GM12873 (cell line): Measurements from ENCODE around the gene FBXW5.

Experiments used
- TF ChIP-seq, protein P1 (sequence below): IDR thresholded peaks from 2 replicates; pipeline ENCODE4 v1.5.1; 2012; ENCODE audit warnings: low read depth, mild to moderate bottlenecking, moderate library complexity, low read length, control low read depth; ENCODE audit not compliant: insufficient read depth; ENCODE audit errors: missing control alignments

The FBXW5 gene

DNA sequence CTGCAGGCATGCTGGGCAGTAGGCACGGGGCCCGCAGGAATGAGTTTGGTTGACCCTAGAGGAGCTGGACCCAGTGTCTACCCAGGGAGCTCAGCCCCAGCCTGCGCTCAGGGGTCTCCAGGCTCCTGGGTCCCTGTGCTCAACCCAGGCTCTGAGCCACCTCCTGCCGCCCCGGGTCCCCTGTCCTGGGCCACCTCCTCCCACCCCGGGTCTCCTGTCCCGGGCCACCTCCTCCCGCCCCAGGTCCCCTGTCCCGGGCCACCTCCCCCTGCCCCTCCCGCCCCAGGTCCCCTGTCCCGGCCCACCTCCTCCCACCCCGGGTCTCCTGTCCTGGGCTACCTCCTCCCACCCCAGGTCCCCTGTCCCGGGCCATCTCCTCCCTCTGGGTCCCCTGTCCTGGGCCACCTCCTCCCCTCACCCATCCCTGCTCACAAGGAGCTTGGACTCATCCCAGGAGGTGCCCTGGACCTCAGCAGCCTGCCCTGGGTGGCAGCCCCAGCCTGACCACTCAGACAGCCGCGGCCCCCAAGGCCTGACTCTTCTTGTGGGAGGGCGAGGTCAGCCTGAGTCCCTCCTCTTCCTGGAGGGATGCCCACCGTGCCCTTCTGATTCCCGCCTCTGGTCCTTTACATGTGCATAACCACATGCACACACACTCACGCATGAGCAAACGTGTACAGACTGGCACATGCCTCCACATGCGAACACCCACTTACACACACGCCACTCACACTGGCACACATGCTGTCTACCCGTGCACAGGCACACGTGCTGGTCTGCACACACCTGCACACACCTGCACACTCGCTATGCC is 9.9 kb upstream of the FBXW5 start:
- TF ChIP-seq, protein P1, sequence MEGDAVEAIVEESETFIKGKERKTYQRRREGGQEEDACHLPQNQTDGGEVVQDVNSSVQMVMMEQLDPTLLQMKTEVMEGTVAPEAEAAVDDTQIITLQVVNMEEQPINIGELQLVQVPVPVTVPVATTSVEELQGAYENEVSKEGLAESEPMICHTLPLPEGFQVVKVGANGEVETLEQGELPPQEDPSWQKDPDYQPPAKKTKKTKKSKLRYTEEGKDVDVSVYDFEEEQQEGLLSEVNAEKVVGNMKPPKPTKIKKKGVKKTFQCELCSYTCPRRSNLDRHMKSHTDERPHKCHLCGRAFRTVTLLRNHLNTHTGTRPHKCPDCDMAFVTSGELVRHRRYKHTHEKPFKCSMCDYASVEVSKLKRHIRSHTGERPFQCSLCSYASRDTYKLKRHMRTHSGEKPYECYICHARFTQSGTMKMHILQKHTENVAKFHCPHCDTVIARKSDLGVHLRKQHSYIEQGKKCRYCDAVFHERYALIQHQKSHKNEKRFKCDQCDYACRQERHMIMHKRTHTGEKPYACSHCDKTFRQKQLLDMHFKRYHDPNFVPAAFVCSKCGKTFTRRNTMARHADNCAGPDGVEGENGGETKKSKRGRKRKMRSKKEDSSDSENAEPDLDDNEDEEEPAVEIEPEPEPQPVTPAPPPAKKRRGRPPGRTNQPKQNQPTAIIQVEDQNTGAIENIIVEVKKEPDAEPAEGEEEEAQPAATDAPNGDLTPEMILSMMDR, result no peak

DNA sequence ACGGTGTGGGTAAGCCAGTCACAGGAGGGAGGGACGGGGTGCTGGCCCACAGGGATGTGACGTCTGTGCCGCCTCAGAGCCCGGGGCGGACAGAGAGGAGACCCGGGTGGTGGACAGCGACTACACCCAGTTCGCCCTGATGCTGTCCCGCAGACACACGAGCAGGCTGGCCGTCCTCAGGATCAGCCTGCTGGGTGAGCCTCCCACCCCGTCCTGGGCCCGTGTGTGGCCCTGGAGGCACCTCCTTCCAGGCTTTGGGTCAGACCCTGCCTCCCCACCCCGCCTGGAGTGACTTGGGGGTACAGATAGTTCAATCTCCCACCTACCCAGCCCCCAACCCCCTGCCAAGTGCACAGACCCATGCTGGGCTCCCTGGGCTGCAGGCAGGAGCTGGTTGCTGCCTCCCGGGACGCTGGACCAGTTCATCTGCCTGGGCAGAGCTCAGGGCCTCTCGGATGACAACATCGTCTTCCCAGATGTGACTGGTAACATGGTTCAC is 9.3 kb upstream of the FBXW5 start:
- TF ChIP-seq, protein P1, result no peak

DNA sequence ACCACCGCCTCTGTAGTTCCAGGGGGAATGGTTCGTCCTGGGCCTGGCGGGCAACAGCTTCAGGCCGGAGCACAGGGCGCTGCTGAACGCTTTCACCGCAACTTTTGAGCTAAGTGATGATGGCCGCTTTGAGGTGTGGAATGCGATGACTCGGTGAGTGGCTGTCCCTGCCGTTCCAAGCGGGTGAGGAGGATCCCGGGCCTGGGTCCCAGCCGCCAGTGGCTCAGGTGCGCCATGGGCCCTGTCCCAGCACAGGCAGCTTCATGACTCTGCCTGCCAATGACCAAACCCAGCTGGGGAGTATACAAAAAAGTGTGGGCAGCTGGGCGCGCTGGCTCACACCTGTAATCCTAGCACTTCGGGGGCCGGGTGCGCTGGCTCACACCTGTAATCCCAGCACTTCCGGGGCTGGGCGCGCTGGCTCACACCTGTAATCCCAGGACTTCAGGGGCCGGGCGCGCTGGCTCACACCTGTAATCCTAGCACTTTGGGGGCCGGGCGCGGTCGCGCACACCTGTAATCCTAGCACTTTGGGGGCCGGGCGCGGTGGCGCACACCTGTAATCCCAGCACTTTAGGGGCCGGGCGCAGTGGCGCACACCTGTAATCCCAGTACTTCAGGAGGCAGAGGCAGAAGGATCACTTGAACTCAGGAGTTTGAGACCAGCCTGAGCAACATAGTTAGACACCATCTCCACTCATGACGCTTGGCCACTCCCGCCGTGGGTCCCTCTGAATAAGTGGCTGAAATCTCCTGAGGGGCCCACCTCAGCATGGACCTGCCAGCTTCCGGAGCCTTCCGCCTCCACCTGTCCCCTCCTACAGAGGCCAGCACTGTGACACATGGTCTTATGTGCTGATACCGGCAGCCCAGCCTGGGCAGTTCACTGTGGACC is 8.6 kb upstream of the FBXW5 start:
- TF ChIP-seq, protein P1, result no peak

DNA sequence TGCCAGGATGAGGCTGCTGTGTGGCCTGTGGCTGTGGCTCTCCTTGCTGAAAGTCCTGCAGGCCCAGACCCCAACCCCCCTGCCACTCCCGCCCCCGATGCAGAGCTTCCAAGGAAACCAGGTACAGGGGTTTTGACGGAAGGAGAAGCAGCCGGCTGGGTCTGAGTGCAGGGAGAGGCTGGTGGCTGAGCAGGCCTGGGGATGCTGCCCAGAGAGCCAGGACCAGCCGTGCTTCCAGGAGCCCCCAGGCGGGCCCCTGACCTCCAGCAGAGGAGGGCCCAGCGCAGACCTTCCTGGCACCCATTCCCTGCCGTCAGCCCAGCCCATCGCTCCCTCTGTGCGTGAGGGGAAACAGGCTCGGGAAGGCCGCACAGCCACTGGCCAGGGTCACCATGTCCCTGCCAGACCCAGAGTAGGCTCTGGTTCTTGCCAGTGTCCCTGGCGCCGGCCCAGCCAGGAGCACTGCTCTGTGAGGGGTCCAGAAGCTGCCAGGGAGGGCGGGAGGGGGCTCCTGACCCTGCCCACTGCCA is 7.8 kb upstream of the FBXW5 start:
- TF ChIP-seq, protein P1, result no peak

DNA sequence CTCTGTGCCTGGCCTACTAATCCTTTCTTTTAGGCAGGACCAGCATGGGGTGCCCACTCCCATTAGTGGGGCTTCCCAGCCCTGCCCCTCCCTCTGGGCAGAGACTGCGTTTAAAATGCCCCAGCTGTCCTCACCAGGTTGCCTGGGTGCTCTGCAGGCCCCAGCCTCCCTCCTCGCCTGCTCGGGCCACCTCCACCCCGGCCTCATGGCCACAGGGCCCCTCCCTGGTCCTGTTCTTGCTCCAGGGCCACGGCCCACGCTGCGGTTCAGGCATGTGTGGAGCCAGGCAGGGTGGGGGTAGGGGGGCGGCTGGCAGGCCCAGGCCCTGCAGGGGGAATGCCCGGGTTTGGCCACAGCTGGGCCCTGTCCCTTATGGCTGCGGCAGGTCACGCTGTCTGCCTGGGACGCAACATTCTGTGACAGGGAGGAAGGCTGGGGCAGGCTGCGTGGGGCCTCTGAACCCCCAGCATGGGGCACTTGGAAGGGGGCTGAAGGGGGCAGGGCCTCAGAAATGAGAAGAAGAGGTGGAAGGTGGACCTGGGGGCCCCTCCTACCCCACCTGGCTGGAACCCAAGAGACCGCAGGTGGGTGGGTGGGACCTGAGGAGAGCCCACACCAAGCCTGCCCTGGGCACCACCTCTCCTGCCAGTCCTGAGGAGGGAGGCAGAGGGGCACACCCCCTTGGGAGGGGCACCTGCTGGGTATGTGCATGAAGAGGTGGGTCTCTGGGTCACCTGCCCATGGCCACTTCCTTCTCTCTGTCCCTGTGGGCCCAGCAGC is 7.2 kb upstream of the FBXW5 start, which contains the start of gene LCN12:
TSS of gene LCN12 (plus strand) at position 733 of the 780 bp plus-strand sequence. CDS start 55 bp downstream, outside the sequence.
- TF ChIP-seq, protein P1, result no peak

DNA sequence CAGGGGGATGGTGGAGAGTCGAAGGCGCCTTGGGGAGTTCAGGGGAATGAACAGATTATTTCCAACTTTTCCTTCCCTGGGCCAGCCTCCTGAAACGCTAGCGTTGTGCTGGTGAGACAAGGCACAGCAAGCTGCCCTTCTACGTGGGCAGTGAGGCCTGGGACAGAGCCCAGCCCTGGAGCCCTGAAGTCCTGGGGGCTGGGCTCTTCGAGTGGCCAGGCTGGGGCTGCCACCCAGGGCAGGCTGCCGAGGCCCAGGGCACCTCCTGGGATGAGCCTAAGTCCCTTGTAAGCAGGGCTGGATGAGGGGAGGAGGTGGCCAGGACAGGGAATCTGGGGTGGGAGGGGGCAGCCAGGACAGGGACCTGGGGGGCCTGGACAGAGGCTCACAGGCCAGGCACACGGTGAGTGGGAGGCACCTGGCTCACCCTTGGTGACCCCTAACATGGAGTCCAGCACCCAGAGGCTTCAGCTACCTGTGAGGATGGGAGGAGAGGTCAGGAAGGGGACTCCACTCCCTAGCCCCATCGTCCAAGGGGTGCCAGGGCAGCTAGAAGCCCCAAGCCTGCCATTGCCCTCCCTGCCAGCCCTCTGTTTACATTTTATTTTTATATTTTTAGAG is 6.2 kb upstream of the FBXW5 start:
- TF ChIP-seq, protein P1, result no peak
